ENCODE data around the gene SKIL. TPM values are rescaled to one million over a fixed set of nuclear protein-coding genes. Genes with fewer than 3 reads are reported as not detected.

The SKIL gene
- total RNA-seq, 4 donors from 2014 or later: 44.1 to 75.4 (median 58.9) TPM

GRCh38 chr3:170413291-170413690 lies 55.8 kb downstream of the SKIL start:
- no peak overlapping the region for H3K4me3 ChIP-seq (replicated peaks in 1 of 3)
- no peaks in the 10 kb centered on the region for H3K4me1 ChIP-seq
- 91 to 94% methylated on average over 4 of the region's 4 CpGs for WGBS, 2 donors
- H3K27ac ChIP-seq: no peak overlapping the region
- no peak for DNase-seq
- no peaks in the 10 kb centered on the region for H3K9me3 ChIP-seq
- H3K27me3 ChIP-seq: no peaks in the 10 kb centered on the region
- intact Hi-C loops (cut with DNase I): loop anchor here (5.0 kb wide), 1 partner anchor 101 kb away; no protein-coding TSS in a partner anchor
- TF ChIP-seq CTCF (IDR thresholded peaks at IDR 0.05) (no peak), POLR2A (IDR thresholded peaks at IDR 0.05) (no peak)
- H3K36me3 ChIP-seq: no peaks in the 10 kb centered on the region

- DNase-seq: peak; percentile 20 to 23
- intact Hi-C loops (cut with DNase I): loop anchor here (5.0 kb wide), 1 partner anchor 102 kb away; no protein-coding TSS in a partner anchor
- Histone ChIP-seq H3K4me3 (replicated peaks in 1 of 3) (no peak overlapping the region), H3K4me1 (peaks cover 5 to 7% of the 10 kb centered on the region in 2 donors), H3K27me3 (no peaks in the 10 kb centered on the region), H3K27ac (no peak overlapping the region), H3K36me3 (no peaks in the 10 kb centered on the region), H3K9me3 (no peaks in the 10 kb centered on the region)
- peak; percentile 64 to 95 (median 92) for TF ChIP-seq CTCF (IDR thresholded peaks at IDR 0.05)
- no peak for TF ChIP-seq POLR2A (IDR thresholded peaks at IDR 0.05)
- 37 to 41% methylated on average over 5 of the region's 5 CpGs for WGBS, 2 donors
Observed at GRCh38 chr3:170414202-170414663, 56.7 kb downstream of the SKIL start.

- intact Hi-C loops (cut with DNase I): loop anchor here (5.0 kb wide), 2 partner anchors 275 to 395 kb away; no protein-coding TSS in a partner anchor
- Histone ChIP-seq H3K27me3 (no peaks in the 10 kb centered on the region), H3K27ac (no peak overlapping the region), H3K9me3 (no peaks in the 10 kb centered on the region), H3K36me3 (no peaks in the 10 kb centered on the region), H3K4me3 (replicated peaks in 1 of 3) (no peak overlapping the region), H3K4me1 (peaks cover 11 to 13% of the 10 kb centered on the region in 2 donors)
- DNase-seq: no peak
- WGBS, 2 donors: 84 to 86% methylated on average over 1 of the region's 1 CpG
- TF ChIP-seq POLR2A (IDR thresholded peaks at IDR 0.05) (no peak), CTCF (IDR thresholded peaks at IDR 0.05) (no peak)
Observed at GRCh38 chr3:170417090-170417489, 59.6 kb downstream of the SKIL start.

- 5 to 13% methylated on average over 25 to 27 of the region's 79 CpGs for WGBS, 2 donors
- H3K9me3 ChIP-seq: no peaks in the 10 kb centered on the region
- peaks cover 11 to 13% of the 10 kb centered on the region in 2 donors for H3K4me1 ChIP-seq
- H3K4me3 ChIP-seq (replicated peaks in 1 of 3): peak within 1 kb of the TSS in 2 of 3 donors; percentile 31 to 48
- DNase-seq: peak; percentile 41 to 43
- intact Hi-C loops (cut with DNase I): loop anchor here (5.0 kb wide), 2 partner anchors 274 to 394 kb away; no protein-coding TSS in a partner anchor
- H3K27me3 ChIP-seq: no peaks in the 10 kb centered on the region
- no peak within 1 kb of the TSS for H3K27ac ChIP-seq
- no peaks in the 10 kb centered on the region for H3K36me3 ChIP-seq
- TF ChIP-seq CTCF (IDR thresholded peaks at IDR 0.05): peak in 1 of 6 experiments; percentile 5
- no peak for TF ChIP-seq POLR2A (IDR thresholded peaks at IDR 0.05)
Observed at GRCh38 chr3:170418422-170419398, 61.2 kb downstream of the SKIL start, which contains the start of gene CLDN11. Gene CLDN11 (plus strand): TSS chr3:170418868. CDS start chr3:170419067, 199 bp downstream.

Data from thyroid gland (tissue), 4 donors.